GM18517 (cell line): Measurements from ENCODE around the gene CALML6.
"Not testable (repeated sequence)": the region's sequence is repeated elsewhere in the genome, so short reads cannot be mapped to it uniquely, and the experiment has no call there.

Experiments
- ATAC-seq: cut with Tn5 transposase; IDR thresholded peaks from one replicate; pipeline ENCODE4 v1.9.1; 2021; ENCODE audit warnings: mild to moderate bottlenecking, moderate library complexity; ENCODE audit not compliant: unreplicated experiment

Gene CALML6

DNA sequence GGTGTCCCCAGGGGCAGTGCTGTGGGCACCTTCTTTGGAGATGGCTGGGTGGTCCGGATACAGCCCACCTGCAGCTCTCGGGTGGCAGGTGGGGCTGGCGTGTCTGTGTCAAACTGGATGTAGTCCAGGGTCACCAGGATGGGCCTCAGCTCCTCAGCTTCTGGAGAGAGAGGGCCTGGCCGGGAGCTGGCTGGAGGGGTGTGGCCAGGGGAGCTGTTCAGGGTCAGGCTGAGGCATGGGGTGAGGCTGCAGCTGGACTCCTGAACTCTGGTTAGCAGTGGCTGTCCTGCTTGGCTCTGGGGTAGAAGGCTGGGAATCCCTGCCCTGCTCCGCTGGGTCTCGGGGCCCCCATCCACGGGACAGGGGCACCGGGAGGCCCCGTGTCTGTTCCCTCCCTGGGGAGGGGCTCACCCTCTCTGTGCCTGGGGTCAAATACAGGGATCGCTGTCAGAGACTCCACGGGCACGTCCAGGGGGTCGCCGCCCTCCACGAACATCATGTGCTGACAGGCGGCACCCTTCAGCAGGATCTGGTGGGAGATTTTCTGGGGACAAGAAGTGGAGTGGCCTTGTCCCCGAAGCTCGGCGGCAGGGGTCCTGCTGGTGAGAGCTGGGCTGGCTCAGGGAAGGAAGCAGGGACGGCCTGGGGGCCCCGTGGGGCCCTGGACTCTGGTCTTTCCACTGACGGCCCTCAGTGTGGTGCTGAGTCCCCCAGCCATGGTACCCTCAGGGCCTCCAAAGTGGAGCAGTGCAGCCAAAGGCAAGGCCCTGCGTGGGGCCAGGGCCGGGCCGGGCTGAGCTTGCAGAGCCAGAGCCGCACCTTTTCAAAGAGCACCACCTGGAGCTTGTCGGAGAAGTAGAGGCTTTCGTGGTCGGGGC, 8.1 kb downstream of the CALML6 start:
- ATAC-seq: no peak

GRCh38 chr1:1924386-1924785, 9.3 kb downstream of the CALML6 start:
- no peak for ATAC-seq

- ATAC-seq: no peak
Observed at GRCh38 chr1:1924849-1925248, 9.8 kb downstream of the CALML6 start.

- ATAC-seq: no peak
Observed at GRCh38 chr1:1925437-1926345, 10.6 kb downstream of the CALML6 start.

DNA sequence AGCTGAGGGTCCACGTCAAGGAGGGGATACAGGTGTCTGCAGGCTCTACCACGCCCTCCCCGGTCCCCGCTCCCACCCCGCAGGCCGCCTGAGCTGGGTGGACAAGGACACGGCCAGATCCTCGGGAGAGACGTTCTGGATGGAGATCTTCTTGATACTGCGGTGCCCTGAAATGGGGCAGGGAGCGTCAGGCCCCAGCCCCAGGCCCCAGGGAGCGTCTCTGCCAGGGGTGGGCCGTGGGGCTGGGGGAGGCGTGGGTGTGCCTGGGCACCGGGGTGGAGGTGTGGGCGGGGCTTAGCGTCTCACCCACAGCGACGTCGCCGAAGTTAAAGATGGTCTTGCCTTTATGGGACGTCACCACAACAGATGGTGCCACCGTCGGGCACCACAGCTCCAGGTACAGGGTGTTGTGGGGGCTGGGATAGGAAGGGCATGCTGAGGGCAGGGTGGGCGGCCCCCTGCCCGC, 11.3 kb downstream of the CALML6 start:
- ATAC-seq: no peak

- ATAC-seq: no peak
Observed at GRCh38 chr1:1926886-1927660, 12.0 kb downstream of the CALML6 start.

- no peak for ATAC-seq
Observed at GRCh38 chr1:1927751-1928150, 12.7 kb downstream of the CALML6 start.

DNA sequence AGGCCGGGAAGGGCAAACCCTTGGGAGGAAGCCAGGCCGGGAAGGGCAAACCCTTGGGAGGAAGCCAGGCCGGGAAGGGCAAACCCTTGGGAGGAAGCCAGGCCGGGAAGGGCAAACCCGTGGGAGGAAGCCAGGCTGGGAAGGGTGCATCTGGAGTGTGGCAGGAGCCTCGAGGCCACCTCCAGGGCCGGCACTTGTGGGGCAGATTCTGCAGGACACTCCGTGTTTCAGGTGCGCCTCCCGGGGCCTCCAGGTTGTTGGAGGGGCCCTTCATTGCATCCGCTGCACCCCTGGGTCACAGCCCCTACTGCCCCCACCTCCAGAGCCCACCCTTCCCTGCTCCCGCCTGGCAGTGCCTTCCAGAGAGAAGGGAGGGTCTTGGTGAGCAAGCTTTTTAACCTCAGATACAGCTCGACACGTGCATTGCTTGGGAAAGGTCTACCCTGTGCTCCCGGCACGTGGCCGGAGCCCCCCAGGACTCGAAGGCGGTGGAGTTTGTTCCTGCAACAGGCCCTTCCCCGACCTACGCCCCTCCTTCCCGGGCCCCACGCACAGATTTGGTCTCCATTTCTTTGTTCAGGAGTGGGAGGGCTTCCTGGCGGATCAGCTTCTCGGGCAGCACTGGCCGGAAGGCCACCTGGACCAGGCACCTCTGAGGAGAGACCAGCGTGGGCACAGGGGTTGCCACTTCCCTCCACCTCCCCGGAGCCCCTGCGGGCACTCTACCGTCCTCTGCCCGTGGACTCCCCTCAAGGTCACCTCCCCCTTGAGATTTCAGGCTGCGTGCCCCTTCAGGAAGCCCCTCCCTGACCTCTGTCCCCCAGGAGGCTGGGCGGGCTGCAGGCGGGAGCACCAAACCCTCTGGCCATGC, 13.4 kb downstream of the CALML6 start:
- ATAC-seq: no peak

- ATAC-seq: no peak
Observed at GRCh38 chr1:1929102-1929638, 14.1 kb downstream of the CALML6 start.

DNA sequence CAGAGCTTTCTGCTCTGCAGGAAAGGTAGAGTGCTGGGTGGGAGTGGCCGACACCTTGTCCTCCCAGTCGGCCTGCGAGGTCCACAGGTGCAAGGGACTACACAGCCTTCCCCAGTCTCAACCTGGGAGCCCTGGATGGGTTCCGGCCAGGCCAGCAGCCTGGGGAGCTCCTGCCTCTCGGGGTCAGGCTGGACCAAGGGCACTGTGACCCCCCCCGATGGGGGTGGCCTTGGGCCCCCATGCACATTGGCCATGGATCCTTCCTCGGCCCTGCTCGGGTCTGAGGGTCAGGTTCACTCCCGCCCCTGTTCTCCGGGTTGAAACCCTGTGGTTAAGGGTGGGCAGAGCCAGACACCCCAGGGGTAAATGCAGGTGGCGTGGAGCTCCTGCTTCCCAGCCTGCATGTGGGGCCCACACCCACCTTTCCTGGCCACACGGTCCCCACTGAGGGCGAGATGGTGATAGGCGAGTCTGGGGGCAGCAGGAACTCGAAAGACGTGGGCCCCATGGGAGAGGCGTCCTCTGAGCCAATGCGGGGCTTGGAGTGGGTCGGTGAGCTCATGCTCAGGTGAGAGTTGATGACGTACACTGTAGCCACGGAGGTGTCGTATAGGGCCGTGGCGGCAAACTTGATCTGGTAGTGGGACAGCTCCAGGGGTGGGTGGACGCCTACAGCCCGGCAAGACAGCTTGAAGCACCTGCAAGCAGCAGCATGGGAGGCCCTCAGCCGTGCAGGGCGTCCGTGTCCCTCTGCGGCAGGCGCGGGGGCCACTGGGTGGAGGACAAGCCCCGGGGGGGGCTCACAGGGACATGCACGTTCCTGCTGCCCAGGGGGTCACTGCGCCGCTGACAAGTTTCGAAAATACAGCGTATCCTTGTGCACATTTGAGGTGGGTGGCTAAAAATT, 14.8 kb downstream of the CALML6 start:
- ATAC-seq: no peak

- ATAC-seq: not testable (repeated sequence)
Observed at GRCh38 chr1:1934848-1935247, 19.8 kb downstream of the CALML6 start.

GRCh38 chr1:1937061-1937460, 22.0 kb downstream of the CALML6 start:
- ATAC-seq: no peak

DNA sequence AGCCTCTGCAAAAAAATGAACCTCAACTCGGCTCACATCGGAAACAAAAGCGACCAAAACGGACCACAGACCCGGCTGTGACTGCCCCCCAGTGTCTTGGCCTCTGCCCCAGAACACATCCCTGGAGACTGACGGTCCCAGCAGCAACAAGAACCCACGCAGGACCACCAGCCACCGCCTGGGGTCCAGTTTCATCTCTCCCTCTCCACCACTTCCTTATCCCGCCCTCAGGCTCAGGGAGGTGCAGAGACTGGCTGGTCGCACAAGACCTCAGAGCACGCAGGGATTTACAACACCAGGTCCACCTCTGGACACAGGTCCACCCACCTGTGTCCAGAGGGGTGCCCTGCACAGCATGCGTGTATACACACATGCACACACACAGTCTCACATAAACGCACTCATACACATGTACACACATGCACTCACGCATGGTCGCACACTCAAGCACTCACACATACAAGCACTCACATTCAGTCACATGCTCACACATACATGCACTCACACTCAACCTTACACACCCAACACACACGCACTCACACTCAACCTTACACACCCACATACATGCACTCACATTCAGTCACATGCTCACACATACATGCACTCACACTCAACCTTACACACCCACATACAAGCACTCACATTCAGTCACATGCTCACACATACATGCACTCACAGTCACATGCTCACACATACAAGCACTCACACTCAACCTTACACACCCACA, 22.7 kb downstream of the CALML6 start:
- no peak for ATAC-seq

DNA sequence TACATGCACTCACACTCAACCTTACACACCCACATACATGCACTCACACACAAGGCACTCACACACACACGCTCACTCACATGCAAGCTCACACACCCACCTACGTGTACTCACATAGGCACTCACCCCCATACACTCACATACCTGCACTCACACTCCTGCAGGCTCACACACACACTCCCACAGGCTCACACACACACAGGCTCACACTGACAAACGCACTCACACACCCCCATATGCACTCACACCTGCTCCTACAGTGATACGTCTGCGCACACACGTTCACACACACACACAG, 23.2 kb downstream of the CALML6 start:
- no peak for ATAC-seq

GRCh38 chr1:1938613-1939295, 23.7 kb downstream of the CALML6 start:
- ATAC-seq: no peak

DNA sequence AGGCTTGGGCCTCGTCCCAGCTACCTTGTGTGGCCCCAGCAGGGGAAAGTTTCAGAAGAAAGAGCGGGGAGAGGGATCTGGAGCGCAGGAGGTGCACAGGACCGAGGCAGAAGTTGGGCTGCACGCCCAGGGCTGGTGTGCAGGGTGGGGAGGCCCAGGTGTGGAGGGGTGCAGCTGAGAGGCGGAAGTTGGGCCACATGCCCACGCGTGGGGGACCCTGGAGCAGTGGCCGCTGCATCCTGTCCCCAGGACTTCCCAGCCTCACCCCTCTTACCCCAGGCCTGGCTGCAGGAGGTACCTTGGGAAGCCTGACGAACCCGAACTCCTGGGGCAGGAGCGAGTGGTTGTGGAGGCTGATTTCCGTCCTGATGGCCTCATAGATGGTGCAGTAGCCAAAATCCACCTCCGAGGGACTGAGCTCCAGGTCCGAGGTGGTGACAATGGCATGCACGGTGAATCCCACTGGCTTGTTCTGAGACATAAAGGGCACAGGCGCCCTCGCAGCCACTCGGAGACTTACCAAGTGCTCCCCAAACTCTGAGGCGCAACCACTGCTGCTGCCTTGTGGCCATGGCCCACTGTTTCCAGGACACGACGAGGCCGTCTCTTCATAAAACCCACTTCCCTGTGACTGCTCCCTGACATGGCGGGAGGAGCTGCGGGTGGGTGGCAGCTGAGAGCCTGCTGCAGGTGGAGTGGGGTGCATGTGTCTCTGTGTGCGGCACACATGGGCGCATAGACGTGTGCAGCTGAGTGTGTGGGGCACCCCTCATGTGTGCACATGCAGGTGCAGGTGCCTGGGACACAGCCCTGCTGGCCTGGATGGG, 24.4 kb downstream of the CALML6 start:
- ATAC-seq: no peak

GRCh38 chr1:1940123-1940425, 25.0 kb downstream of the CALML6 start:
- ATAC-seq: no peak
